Measurements from ENCODE around the gene EIF4G3.

GRCh38 chr1:21129407-21129806, 47.3 kb downstream of the EIF4G3 start:
- no peak for TF ChIP-seq EP300 (IDR thresholded peaks at IDR 0.05; ENCODE audit: borderline replicate concordance in 1 of 2, low read depth in 2 of 2, low read length in 2 of 2)
- TF ChIP-seq EGR1 (IDR thresholded peaks at IDR 0.05; ENCODE audit: borderline replicate concordance, low read depth, low read length), result no peak
- no peak for TF ChIP-seq RAD21 (IDR thresholded peaks at IDR 0.05 in 1 of 2, conservative IDR thresholded peaks at IDR 0.05 in 1 of 2; ENCODE audit: low read depth in 2 of 2, low read length in 2 of 2)
